Stomach (tissue), 4 donors: ENCODE data around the gene JSRP1.

Source experiments
- POLR2A ChIP-seq, 4 donors: fragments of 450-650 bp; IDR thresholded peaks; one replicate each; pipeline ENCODE4 v1.6.1; 2016; ENCODE audit warnings: antibody characterized with exemption in 4 of 4, control low read depth in 2 of 4, mild to moderate bottlenecking in 1 of 4, moderate library complexity in 1 of 4
- TF ChIP-seq, protein P1 (sequence below), 7 experiments: fragments of 450-650 bp in 4 of 7; fragments of 200-600 bp in 3 of 7; sonication (generic) in 3 of 7; IDR thresholded peaks; one replicate each; pipeline ENCODE4 v1.5.1; 2016 to 2019; ENCODE audit warnings: antibody characterized with exemption in 7 of 7, control low read depth in 2 of 7, mild to moderate bottlenecking in 1 of 7

DNA sequence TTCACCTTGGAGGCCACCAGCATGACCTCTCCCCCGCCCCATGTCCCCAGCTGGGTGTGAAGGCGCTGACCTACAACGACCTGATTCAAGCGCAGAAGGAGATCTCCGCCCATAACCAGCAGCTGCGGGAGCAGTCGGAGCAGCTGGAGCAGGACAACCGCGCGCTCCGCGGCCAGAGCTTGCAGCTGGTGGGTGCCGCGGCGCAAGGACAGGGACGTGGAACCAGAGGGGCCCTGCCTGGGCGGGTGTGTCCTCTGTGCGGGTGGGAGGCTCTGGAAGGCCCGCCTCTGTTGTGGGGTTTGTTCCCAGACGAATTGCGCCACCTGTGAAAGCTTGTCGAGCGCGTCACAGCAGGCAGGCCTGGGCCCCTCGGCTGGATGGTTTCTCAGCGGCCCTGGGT is 42.4 kb downstream of the JSRP1 start:
- TF ChIP-seq, protein P1, sequence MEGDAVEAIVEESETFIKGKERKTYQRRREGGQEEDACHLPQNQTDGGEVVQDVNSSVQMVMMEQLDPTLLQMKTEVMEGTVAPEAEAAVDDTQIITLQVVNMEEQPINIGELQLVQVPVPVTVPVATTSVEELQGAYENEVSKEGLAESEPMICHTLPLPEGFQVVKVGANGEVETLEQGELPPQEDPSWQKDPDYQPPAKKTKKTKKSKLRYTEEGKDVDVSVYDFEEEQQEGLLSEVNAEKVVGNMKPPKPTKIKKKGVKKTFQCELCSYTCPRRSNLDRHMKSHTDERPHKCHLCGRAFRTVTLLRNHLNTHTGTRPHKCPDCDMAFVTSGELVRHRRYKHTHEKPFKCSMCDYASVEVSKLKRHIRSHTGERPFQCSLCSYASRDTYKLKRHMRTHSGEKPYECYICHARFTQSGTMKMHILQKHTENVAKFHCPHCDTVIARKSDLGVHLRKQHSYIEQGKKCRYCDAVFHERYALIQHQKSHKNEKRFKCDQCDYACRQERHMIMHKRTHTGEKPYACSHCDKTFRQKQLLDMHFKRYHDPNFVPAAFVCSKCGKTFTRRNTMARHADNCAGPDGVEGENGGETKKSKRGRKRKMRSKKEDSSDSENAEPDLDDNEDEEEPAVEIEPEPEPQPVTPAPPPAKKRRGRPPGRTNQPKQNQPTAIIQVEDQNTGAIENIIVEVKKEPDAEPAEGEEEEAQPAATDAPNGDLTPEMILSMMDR (IDR thresholded peaks at IDR 0.05): no peak
- no peak for TF ChIP-seq POLR2A (IDR thresholded peaks at IDR 0.05)
